ENCODE measurements around the gene HDGFL1. TPM values are rescaled to one million over a fixed set of nuclear protein-coding genes. Genes with fewer than 3 reads are reported as not detected.

HDGFL1 gene
- not detected in 2 replicates for total RNA-seq (2014; rRNA removed; shearing (Covaris generic))

GRCh38 chr6:22569281-22570184, at the start of gene HDGFL1:
Gene HDGFL1 (plus strand): TSS chr6:22569566. CDS start chr6:22569576, 10 bp downstream.
- no peak for DNase-seq (ENCODE audit: low read depth)

- no peak for DNase-seq (ENCODE audit: low read depth)
These were observed 48.3 kb upstream of the HDGFL1 start for GRCh38 chr6:22521035-22521434.

GRCh38 chr6:22526736-22527135, 42.6 kb upstream of the HDGFL1 start:
- no peak for DNase-seq (ENCODE audit: low read depth)

GRCh38 chr6:22529866-22530265, 39.5 kb upstream of the HDGFL1 start:
- DNase-seq (ENCODE audit: low read depth), result no peak

- DNase-seq (ENCODE audit: low read depth), result no peak
These were observed 38.9 kb upstream of the HDGFL1 start for GRCh38 chr6:22530506-22530905.

- DNase-seq (ENCODE audit: low read depth), result no peak
These were observed 33.2 kb upstream of the HDGFL1 start for GRCh38 chr6:22536122-22536521.

- DNase-seq (ENCODE audit: low read depth), result no peak
These were observed 24.9 kb upstream of the HDGFL1 start for GRCh38 chr6:22544476-22544875.

GRCh38 chr6:22545051-22545450, 24.3 kb upstream of the HDGFL1 start:
- DNase-seq (ENCODE audit: low read depth), result no peak

GRCh38 chr6:22546236-22546635, 23.1 kb upstream of the HDGFL1 start:
- DNase-seq (ENCODE audit: low read depth), result no peak

- no peak for DNase-seq (ENCODE audit: low read depth)
These were observed 18.2 kb upstream of the HDGFL1 start for GRCh38 chr6:22550971-22551670.

GRCh38 chr6:22556266-22556665, 13.1 kb upstream of the HDGFL1 start:
- no peak for DNase-seq (ENCODE audit: low read depth)

- DNase-seq (ENCODE audit: low read depth), result no peak
These were observed 12.4 kb upstream of the HDGFL1 start for GRCh38 chr6:22557007-22557406.

GRCh38 chr6:22558288-22558882, 11.0 kb upstream of the HDGFL1 start:
- no peak for DNase-seq (ENCODE audit: low read depth)

GRCh38 chr6:22568854-22569253, 512 bp upstream of the HDGFL1 start:
- DNase-seq (ENCODE audit: low read depth), result no peak

GRCh38 chr6:22570185-22570551, 802 bp downstream of the HDGFL1 start:
- DNase-seq (ENCODE audit: low read depth), result no peak

- peak; percentile 38 for DNase-seq (ENCODE audit: low read depth)
These were observed 5.8 kb downstream of the HDGFL1 start for GRCh38 chr6:22575190-22575589.

- no peak for DNase-seq (ENCODE audit: low read depth)
These were observed 10.1 kb downstream of the HDGFL1 start for GRCh38 chr6:22579439-22579838.

GRCh38 chr6:22580337-22580736, 11.0 kb downstream of the HDGFL1 start:
- no peak for DNase-seq (ENCODE audit: low read depth)

- DNase-seq (ENCODE audit: low read depth), result no peak
These were observed 13.2 kb downstream of the HDGFL1 start for GRCh38 chr6:22582417-22583205.

- no peak for DNase-seq (ENCODE audit: low read depth)
These were observed 13.9 kb downstream of the HDGFL1 start for GRCh38 chr6:22583230-22583629.

GRCh38 chr6:22583927-22584326, 14.6 kb downstream of the HDGFL1 start:
- DNase-seq (ENCODE audit: low read depth), result no peak

- no peak for DNase-seq (ENCODE audit: low read depth)
These were observed 19.8 kb downstream of the HDGFL1 start for GRCh38 chr6:22589118-22589517.

All from RPMI7951 (cell line).